ENCODE measurements around the gene RXYLT1.

DNA sequence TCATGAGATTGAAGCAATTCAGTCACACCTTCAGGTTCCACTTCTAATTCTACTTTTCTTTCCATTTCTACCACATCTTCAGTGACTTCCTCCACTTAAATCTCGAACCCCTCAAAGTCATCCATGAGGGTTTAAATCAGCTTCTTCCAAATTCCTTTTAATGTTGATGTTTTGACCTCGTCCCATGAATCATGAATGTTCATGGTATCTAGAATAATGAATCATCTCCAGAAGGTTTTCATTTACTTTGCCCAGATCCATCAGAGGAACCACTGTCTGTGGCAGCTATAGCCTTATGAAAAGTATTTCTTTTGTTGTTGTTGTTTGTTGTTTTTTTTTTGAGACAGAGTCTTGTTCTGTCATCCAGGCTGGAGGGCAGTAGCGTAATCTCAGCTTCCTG lies 7.6 kb downstream of the RXYLT1 start:
- TF ChIP-seq EZH2 (IDR thresholded peaks at IDR 0.05; ENCODE audit: low read length) (no peak), CTCF (optimal IDR thresholded peaks at IDR 0.05 in 1 of 3, IDR thresholded peaks at IDR 0.05 in 1 of 3, conservative IDR thresholded peaks at IDR 0.05 in 1 of 3; ENCODE audit: extremely low read depth in 1 of 3, insufficient read depth in 2 of 3, low read length in 3 of 3) (no peak)

Measured in keratinocyte (primary cell).